Trophoblast cell (in vitro differentiated cells and primary cell): ENCODE results near the gene SS18.

Experiments
- DNase-seq, 2 donors: peaks; one replicate each; pipeline ENCODE4 v3.0.0-alpha.2; 2016
- H2AFZ ChIP-seq: 2 replicates; pipeline ENCODE4 v1.6.1; 2013; ENCODE audit warnings: low read length, moderate library complexity, mild to moderate bottlenecking; ENCODE audit not compliant: insufficient read depth, poor library complexity
- H2AK5ac ChIP-seq: 2 replicates; pipeline ENCODE4 v1.6.1; 2013; ENCODE audit warnings: mild to moderate bottlenecking, low read length
- H2BK120ac ChIP-seq: 2 replicates; pipeline ENCODE4 v1.6.1; 2013; ENCODE audit warnings: low read length, mild to moderate bottlenecking, moderate library complexity; ENCODE audit not compliant: insufficient read depth, poor library complexity
- H2BK12ac ChIP-seq: 2 replicates; pipeline ENCODE4 v1.6.1; 2013; ENCODE audit warnings: mild to moderate bottlenecking, low read length, moderate library complexity
- H2BK5ac ChIP-seq: 2 replicates; pipeline ENCODE4 v1.6.1; 2013; ENCODE audit warnings: low read length, low read depth, moderate library complexity, mild to moderate bottlenecking; ENCODE audit not compliant: poor library complexity
- H3K14ac ChIP-seq: 2 replicates; pipeline ENCODE4 v1.6.1; 2013; ENCODE audit warnings: mild to moderate bottlenecking, low read length
- H3K18ac ChIP-seq: 2 replicates; pipeline ENCODE4 v1.6.1; 2013; ENCODE audit warnings: mild to moderate bottlenecking, low read length
- H3K23ac ChIP-seq: 2 replicates; pipeline ENCODE4 v1.6.1; 2013; ENCODE audit warnings: low read length
- H3K27ac ChIP-seq: 2 replicates; pipeline ENCODE4 v1.5.1; 2013; ENCODE audit warnings: low read depth, mild to moderate bottlenecking, inconsistent platforms, low read length, moderate library complexity
- H3K27me3 ChIP-seq: 2 replicates; pipeline ENCODE4 v1.6.1; 2013; ENCODE audit warnings: inconsistent platforms, mild to moderate bottlenecking, low read length, moderate library complexity; ENCODE audit not compliant: insufficient read depth
- H3K36me3 ChIP-seq, 2 experiments: 1 replicate in 1 of 2; 2 replicates in 1 of 2; pipeline ENCODE4 v1.6.1; 2013; ENCODE audit warnings: low read length in 2 of 2, mild to moderate bottlenecking in 2 of 2, moderate library complexity in 1 of 2; ENCODE audit not compliant: insufficient read depth in 2 of 2, control insufficient read depth in 1 of 2
- H3K4ac ChIP-seq: 2 replicates; pipeline ENCODE4 v1.6.1; 2013; ENCODE audit warnings: low read depth, mild to moderate bottlenecking, low read length, moderate library complexity
- H3K4me1 ChIP-seq, 2 experiments: 1 replicate in 1 of 2; 2 replicates in 1 of 2; pipeline ENCODE4 v1.6.1; 2013; ENCODE audit warnings: low read length in 2 of 2, mild to moderate bottlenecking in 2 of 2, moderate library complexity in 1 of 2; ENCODE audit not compliant: insufficient read depth in 2 of 2, control insufficient read depth in 1 of 2
- H3K4me2 ChIP-seq: 2 replicates; pipeline ENCODE4 v1.6.1; 2013; ENCODE audit warnings: inconsistent platforms, mild to moderate bottlenecking, low read length, moderate library complexity
- H3K4me3 ChIP-seq: 2 replicates; pipeline ENCODE4 v1.5.1; 2013; ENCODE audit warnings: mild to moderate bottlenecking, low read depth, low read length, inconsistent platforms
- H3K79me1 ChIP-seq: one replicate; pipeline ENCODE4 v1.6.1; 2013; ENCODE audit warnings: low read length
- H3K79me2 ChIP-seq: 2 replicates; pipeline ENCODE4 v1.6.1; 2013; ENCODE audit warnings: low read length, mild to moderate bottlenecking; ENCODE audit not compliant: control insufficient read depth, insufficient read depth, poor library complexity
- H3K9ac ChIP-seq: 2 replicates; pipeline ENCODE4 v1.6.1; 2013; ENCODE audit warnings: mild to moderate bottlenecking, low read length
- H3K9me3 ChIP-seq: 2 replicates; pipeline ENCODE4 v1.6.1; 2013; ENCODE audit warnings: low read depth, mild to moderate bottlenecking, control low read depth, inconsistent platforms, low read length; ENCODE audit not compliant: insufficient read depth
- H4K12ac ChIP-seq: 2 replicates; pipeline ENCODE4 v1.6.1; 2013; ENCODE audit warnings: low read depth, mild to moderate bottlenecking, low read length, moderate library complexity
- H4K8ac ChIP-seq: 2 replicates; pipeline ENCODE4 v1.6.1; 2013; ENCODE audit warnings: low read depth, mild to moderate bottlenecking, low read length, moderate library complexity
- H4K91ac ChIP-seq: one replicate; pipeline ENCODE4 v1.6.1; 2013; ENCODE audit warnings: low read depth, mild to moderate bottlenecking, low read length, moderate library complexity
- WGBS: extraction: QIAGEN DNeasy Blood & Tissue Kit; methylation state at CpG from one replicate; pipeline ENCODE4 v1.1.7; 2013; ENCODE audit warnings: missing lambda C conversion rate; ENCODE audit not compliant: insufficient read length, insufficient coverage; ENCODE audit errors: extremely low coverage; 5-methylcytosine and 5-hydroxymethylcytosine counted together

SS18 gene

GRCh38 chr18:26039203-26039602 lies 51.2 kb downstream of the SS18 start:
- no peaks in the 10 kb centered on the region for H3K79me2 ChIP-seq
- no peaks in the 10 kb centered on the region for H3K9me3 ChIP-seq
- H3K27me3 ChIP-seq, result no peaks in the 10 kb centered on the region
- no peak overlapping the region for H2AK5ac ChIP-seq
- no peak overlapping the region for H4K8ac ChIP-seq
- no peak overlapping the region for H3K27ac ChIP-seq
- no peak overlapping the region for H3K4ac ChIP-seq
- no CpG with 5 or more reads among the region's 1 CpG for WGBS
- no peak overlapping the region for H2BK120ac ChIP-seq
- no peak overlapping the region for H4K91ac ChIP-seq
- no peak overlapping the region for H2AFZ ChIP-seq
- no peak overlapping the region for H3K9ac ChIP-seq
- no peak overlapping the region for H3K18ac ChIP-seq
- H3K4me3 ChIP-seq, result no peak overlapping the region
- H2BK5ac ChIP-seq, result no peak overlapping the region
- H3K79me1 ChIP-seq, result no peaks in the 10 kb centered on the region
- DNase-seq, result no peak
- H3K4me1 ChIP-seq, result no peaks in the 10 kb centered on the region
- no peak overlapping the region for H4K12ac ChIP-seq
- H2BK12ac ChIP-seq, result no peak overlapping the region
- H3K4me2 ChIP-seq, result no peak overlapping the region
- no peak overlapping the region for H3K23ac ChIP-seq
- no peak overlapping the region for H3K14ac ChIP-seq
- H3K36me3 ChIP-seq, result peaks cover 2 to 6% of the 10 kb centered on the region in 2 experiments

DNA sequence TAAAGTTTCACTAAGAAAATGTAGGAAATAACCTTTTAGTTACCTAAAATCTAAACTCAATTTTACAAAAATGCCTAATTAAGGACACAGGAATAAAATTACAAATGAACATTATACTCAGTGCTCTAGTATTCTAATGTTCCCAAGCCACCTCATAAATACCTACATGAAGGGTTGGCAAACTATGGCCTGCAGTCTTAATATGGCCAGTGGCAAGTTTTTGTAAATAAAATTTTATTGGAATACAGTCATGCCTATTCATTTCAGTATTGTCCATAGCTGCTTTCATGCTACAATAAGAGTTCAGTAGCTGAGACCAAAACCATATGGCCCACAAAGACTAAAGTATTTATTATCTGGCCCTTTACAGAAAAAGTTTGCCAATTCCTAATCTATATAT lies 53.8 kb downstream of the SS18 start:
- no peaks in the 10 kb centered on the region for H3K4me1 ChIP-seq
- no peaks in the 10 kb centered on the region for H3K79me2 ChIP-seq
- H3K4ac ChIP-seq, result no peak overlapping the region
- no peak overlapping the region for H2BK12ac ChIP-seq
- H3K79me1 ChIP-seq, result no peaks in the 10 kb centered on the region
- H3K14ac ChIP-seq, result no peak overlapping the region
- no peak for DNase-seq
- H4K12ac ChIP-seq, result no peak overlapping the region
- H2BK120ac ChIP-seq, result no peak overlapping the region
- no peak overlapping the region for H3K9ac ChIP-seq
- H2BK5ac ChIP-seq, result no peak overlapping the region
- no peak overlapping the region for H2AFZ ChIP-seq
- peaks cover 9 to 15% of the 10 kb centered on the region in 2 experiments for H3K36me3 ChIP-seq
- no peak overlapping the region for H4K8ac ChIP-seq
- no peaks in the 10 kb centered on the region for H3K9me3 ChIP-seq
- H2AK5ac ChIP-seq, result no peak overlapping the region
- H3K18ac ChIP-seq, result no peak overlapping the region
- no peak overlapping the region for H3K4me3 ChIP-seq
- H4K91ac ChIP-seq, result no peak overlapping the region
- H3K27me3 ChIP-seq, result no peaks in the 10 kb centered on the region
- H3K23ac ChIP-seq, result no peak overlapping the region
- H3K4me2 ChIP-seq, result no peak overlapping the region
- no peak overlapping the region for H3K27ac ChIP-seq

- Histone ChIP-seq H3K14ac (no peak overlapping the region), H4K12ac (no peak overlapping the region), H2BK120ac (no peak overlapping the region), H3K27me3 (no peaks in the 10 kb centered on the region), H3K4me2 (no peak overlapping the region), H3K79me1 (no peaks in the 10 kb centered on the region), H4K91ac (no peak overlapping the region), H2AK5ac (no peak overlapping the region), H3K4me1 (no peaks in the 10 kb centered on the region), H3K18ac (no peak overlapping the region), H2AFZ (no peak overlapping the region), H3K9me3 (no peaks in the 10 kb centered on the region), H3K4me3 (no peak overlapping the region), H2BK5ac (no peak overlapping the region), H3K23ac (no peak overlapping the region), H4K8ac (no peak overlapping the region), H3K27ac (no peak overlapping the region), H3K9ac (no peak overlapping the region), H3K79me2 (no peaks in the 10 kb centered on the region), H3K4ac (no peak overlapping the region), H3K36me3 (peaks cover 9 to 17% of the 10 kb centered on the region in 2 experiments), H2BK12ac (no peak overlapping the region)
- DNase-seq, result no peak
- WGBS, result no CpG with 5 or more reads among the region's 5 CpGs
These were observed 55.4 kb downstream of the SS18 start for GRCh38 chr18:26034850-26035497.

DNA sequence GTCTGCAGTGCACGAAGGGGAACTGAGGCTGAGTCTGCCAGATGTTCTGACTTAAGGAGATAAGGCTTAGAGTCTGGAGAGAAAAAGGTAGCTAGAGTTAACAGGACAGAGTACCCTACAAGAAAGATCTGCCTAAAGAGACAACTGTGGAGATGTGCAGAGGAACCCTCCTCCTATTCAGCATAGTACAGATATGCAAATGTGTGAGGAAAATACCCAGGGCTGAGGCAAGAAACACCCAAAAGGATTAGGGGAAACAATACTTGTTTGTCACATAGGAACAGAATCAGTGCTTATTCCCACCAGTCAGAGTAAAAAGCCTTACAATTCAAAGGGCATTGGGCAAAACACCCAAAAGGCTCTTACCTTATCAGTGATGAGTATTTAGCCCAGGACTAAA lies 67.8 kb downstream of the SS18 start:
- Histone ChIP-seq H3K9ac (no peak overlapping the region), H2AFZ (no peak overlapping the region), H4K12ac (no peak overlapping the region), H3K79me1 (no peaks in the 10 kb centered on the region), H3K4me3 (no peak overlapping the region), H3K4ac (no peak overlapping the region), H3K18ac (no peak overlapping the region), H3K27me3 (no peaks in the 10 kb centered on the region), H3K79me2 (no peaks in the 10 kb centered on the region), H3K9me3 (no peaks in the 10 kb centered on the region), H2BK12ac (no peak overlapping the region), H3K4me2 (no peak overlapping the region), H4K91ac (no peak overlapping the region), H3K14ac (no peak overlapping the region), H2AK5ac (no peak overlapping the region), H2BK5ac (peak overlapping the region; percentile 63), H3K23ac (no peak overlapping the region), H3K4me1 (peaks cover 0 to 3% of the 10 kb centered on the region in 2 experiments), H3K27ac (peak overlapping the region; percentile 26), H3K36me3 (peaks cover 6 to 8% of the 10 kb centered on the region in 2 experiments), H4K8ac (no peak overlapping the region), H2BK120ac (no peak overlapping the region)
- WGBS, result no CpG with 5 or more reads among the region's 1 CpG
- DNase-seq, result no peak
